ENCODE data around the gene TMEM81.

DNA sequence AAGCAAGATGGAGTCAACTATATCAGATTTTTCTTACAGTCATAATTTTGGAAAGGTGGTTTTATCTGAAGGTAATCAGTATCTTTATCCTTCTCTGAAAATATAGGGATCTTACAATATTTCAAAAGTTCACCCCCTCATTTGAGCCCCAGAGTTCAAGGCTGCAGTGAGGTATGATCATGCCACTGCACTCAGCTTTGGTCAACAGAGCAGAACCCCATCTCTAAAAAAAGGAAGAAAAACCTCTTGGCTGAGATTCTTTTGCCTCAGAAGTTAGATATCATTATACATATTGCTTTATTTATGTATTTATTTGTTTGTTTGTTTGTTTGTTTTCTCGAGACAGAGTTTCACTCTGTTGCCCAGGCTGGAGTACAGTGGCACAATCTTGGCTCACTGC, 49.0 kb upstream of the TMEM81 start:
- TF ChIP-seq, protein P1, sequence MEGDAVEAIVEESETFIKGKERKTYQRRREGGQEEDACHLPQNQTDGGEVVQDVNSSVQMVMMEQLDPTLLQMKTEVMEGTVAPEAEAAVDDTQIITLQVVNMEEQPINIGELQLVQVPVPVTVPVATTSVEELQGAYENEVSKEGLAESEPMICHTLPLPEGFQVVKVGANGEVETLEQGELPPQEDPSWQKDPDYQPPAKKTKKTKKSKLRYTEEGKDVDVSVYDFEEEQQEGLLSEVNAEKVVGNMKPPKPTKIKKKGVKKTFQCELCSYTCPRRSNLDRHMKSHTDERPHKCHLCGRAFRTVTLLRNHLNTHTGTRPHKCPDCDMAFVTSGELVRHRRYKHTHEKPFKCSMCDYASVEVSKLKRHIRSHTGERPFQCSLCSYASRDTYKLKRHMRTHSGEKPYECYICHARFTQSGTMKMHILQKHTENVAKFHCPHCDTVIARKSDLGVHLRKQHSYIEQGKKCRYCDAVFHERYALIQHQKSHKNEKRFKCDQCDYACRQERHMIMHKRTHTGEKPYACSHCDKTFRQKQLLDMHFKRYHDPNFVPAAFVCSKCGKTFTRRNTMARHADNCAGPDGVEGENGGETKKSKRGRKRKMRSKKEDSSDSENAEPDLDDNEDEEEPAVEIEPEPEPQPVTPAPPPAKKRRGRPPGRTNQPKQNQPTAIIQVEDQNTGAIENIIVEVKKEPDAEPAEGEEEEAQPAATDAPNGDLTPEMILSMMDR (IDR thresholded peaks at IDR 0.05; ENCODE audit: low read depth, low read length), result no peak
- TF ChIP-seq POLR2A (IDR thresholded peaks at IDR 0.05; ENCODE audit: extremely low read depth, insufficient read length), result no peak

Data from NB4 (cell line).